ENCODE data around the gene NNT.
"Not testable (repeated sequence)": the region's sequence is repeated elsewhere in the genome, so short reads cannot be mapped to it uniquely, and the experiment has no call there.

Gene NNT

GRCh38 chr5:43583724-43584123, 19.3 kb upstream of the NNT start:
- DNase-seq (ENCODE audit: low spot score), result no peak

DNA sequence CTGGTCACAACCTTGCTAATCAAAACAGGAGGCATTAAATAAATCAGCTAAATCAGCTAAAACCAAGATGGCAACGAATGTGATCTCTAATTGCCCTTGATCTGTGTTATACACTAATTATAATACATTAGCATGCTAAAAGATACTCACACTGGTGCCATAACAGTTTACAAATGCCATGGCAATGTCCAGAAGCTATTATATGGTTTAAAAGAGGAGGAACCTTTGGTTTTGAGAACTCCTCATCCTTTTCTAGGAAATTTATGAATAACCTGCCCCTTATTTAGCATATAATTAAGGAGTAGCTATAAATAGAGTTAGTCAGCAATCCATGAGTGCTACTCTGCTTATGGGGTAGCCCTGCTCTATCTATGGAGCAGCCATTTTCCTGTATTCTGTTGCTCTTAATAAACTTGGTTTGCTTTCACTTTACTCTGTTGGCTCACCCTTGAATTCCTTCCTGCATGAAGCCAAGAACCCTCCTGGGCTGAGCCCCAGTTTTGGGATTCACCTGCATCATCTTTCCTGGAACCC, 18.7 kb upstream of the NNT start:
- DNase-seq (ENCODE audit: low spot score), result no peak

- no peak for DNase-seq (ENCODE audit: low spot score)
These were observed 14.1 kb upstream of the NNT start for GRCh38 chr5:43588842-43589241.

GRCh38 chr5:43589310-43589709, 13.7 kb upstream of the NNT start:
- no peak for DNase-seq (ENCODE audit: low spot score)

DNA sequence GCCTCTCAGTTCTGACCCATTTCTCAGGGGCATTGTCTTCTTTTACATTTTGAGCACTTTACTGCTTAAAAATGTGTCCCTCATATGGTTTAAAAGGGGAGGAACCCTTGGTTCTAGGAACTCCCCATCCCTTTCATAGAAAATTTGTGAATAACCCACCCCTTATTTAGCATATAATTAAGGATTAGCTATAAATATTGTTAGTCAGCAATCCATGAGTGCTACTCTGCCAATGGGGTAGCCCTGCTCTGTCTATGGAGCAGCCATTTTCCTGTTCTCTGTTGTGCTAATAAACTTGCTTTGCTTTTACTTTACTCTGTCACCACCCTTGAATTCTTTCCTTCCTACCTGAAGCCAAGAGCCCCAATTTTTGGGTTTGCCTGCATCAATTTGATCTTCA, 12.3 kb upstream of the NNT start:
- DNase-seq (ENCODE audit: low spot score), result no peak

- DNase-seq (ENCODE audit: low spot score), result no peak
These were observed 10.6 kb upstream of the NNT start for GRCh38 chr5:43592363-43592762.

DNA sequence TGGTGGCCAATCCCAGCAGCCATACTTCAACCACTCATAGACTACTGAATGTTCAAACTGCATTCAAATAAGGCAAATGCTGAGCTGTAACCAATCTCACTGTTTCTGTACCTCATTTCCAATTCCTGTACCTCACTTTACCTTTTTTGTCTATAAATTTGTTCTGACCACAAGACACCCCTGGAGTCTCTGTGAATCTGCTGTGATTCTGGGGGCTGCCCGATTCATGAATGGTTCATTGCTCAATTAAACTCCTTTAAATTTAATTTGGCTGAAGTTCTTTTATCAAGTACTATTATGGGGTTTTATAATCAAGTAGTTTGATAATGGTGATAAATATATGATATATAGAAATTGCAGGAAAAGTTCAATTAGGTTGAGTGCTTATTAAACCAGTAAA, 4.1 kb upstream of the NNT start:
- DNase-seq (ENCODE audit: low spot score), result not testable (repeated sequence)

DNA sequence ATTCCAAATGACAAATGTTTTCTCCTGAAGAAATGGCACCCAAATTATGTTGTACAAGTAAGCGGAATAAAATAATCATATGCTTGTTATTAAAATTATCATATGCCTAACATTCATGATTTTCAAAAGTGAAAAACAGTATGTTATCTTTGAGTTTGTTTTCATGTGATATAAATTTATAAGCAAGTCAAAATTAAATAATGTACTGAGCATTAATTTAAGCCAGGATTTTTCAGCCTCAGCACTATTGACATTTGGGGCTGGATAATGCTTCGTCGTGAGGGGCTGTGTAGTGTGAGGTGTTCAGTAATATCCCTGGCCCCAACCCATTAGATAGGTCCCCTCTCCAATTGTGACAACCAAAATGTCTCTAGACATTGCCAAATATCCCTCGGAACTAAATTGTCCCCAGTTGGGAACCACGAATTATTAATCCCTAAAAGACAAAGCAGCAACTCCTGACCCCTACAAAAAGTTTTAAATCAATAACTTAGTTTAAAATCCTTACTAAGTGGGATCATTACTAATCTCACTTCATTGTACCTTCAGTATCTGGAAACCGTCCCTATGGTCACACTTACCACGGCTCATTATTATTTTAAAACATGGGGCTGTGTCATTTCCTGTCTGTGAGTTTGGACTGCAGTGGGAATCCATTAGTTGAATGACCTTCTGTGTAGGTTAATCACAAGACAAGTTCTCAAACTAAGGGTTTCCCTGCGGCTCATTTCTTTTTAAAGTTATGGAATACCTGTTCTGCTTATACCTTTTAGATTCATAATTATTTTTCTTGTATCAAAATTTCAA, 1.3 kb upstream of the NNT start:
- DNase-seq (ENCODE audit: low spot score), result peak; percentile 14

DNA sequence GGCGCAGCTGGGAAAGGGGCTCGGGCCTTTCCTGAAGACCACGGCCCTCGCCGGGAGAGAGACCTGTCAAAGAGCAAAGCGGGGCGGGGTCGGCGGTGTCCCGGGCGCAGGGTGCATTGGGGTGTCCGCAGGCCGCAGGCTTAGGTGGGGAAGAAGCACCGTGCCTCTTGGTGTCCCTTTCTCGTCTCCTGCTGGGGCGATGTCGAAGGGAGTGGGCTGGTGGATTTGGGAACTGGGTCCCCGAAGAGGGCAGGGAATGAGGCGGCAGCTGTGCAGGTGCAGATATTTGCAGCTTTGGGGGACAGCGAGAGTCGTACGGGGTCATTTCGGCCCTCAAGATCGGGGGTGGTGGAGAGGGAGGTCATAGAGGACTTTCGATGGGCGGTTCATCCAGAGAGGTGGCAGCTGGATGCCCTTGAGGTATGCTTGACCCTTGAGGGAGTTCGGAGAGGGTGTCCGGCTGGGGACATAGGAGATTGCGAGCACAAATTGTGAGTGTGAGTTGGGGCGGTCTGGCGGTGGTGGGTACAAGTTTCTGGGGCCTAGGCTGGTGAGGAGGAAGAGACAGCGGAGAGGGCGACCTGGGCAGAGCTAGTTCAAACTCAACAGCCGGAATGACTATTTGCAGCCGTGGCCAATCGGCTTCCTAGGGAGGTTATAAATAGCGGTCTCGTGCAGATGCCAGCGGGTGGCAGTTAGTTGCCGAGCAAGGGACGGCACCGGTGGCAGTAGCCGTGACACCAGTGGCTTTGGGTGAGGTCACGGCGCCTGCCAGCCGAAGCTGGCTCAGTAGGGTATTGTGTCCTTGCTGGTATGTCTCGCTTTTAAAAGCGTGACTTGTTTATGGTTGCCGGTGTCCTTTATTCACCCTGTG, 601 bp downstream of the NNT start:
- peak; percentile 63 for DNase-seq (ENCODE audit: low spot score)

- DNase-seq (ENCODE audit: low spot score), result no peak
These were observed 1.7 kb downstream of the NNT start for GRCh38 chr5:43604699-43605098.

DNA sequence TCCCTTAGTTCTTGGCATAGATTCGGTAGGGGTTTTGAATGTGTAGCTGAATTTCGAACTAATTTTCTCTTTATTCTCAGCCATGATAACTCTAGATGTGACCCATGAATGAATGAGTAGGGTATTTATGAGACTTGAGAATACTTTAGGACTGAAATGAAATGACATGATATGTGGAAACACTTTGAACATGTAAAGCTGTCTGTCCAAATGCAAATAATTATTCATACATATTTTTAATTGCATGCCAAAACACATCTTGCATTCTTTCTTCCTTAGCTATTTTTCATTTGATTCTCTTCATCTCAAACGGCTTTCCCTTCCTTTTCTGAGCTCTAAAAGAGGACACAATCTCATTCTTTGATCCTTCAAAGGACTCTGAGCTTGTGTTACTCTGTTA, 3.4 kb downstream of the NNT start:
- DNase-seq (ENCODE audit: low spot score), result no peak

GRCh38 chr5:43608406-43608805, 5.4 kb downstream of the NNT start:
- DNase-seq (ENCODE audit: low spot score), result no peak

DNA sequence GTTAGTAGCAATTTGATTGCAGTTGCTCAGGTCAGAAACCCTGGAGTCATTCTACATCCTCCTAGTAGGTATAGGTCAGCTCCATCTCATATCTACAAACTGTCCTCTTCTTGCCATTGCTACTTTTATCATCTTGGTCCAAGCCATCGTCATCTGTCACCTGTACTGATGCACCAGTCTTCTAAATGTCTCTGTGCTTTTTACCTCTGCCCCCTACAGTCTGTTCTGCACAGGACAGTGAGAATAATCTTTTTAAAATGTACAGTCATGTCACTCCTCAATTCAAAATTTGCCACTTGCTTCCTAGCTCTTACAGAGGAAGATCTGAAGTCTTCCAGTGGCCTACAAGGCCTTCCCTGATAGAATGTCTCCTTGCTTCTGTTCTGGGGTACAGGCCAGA, 6.8 kb downstream of the NNT start:
- DNase-seq (ENCODE audit: low spot score), result no peak

- no peak for DNase-seq (ENCODE audit: low spot score)
These were observed 10.4 kb downstream of the NNT start for GRCh38 chr5:43613370-43613769.

DNA sequence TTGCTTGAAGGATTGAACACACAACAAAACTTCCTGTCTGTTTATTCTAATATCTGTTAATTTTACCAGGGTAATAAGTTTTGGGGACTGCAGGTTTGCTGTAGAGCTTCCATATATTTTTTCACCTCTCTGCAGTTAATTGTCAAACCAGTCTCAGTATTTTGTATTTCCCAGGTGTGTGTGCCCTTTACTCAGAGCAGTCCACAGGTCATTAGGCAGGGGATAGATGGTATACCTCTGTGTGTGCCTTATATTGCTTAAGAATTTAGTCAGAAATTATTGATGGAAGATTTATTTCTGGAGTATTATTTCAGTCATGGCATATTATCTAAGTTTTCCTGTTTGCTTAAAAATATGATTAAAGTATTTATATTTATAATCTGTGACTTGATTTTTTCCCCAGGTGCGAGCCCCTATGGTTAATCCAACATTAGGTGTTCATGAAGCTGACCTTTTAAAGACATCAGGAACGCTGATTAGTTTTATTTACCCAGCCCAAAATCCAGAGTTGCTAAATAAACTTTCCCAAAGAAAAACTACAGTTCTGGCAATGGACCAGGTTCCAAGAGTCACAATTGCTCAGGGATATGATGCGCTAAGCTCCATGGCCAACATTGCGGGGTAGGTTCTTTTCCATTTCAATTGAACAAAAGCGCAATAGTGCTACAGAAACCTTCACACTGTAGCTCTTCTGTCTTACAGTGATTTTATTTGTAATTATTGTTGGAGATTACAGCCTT, 12.6 kb downstream of the NNT start:
- no peak for DNase-seq (ENCODE audit: low spot score)

DNA sequence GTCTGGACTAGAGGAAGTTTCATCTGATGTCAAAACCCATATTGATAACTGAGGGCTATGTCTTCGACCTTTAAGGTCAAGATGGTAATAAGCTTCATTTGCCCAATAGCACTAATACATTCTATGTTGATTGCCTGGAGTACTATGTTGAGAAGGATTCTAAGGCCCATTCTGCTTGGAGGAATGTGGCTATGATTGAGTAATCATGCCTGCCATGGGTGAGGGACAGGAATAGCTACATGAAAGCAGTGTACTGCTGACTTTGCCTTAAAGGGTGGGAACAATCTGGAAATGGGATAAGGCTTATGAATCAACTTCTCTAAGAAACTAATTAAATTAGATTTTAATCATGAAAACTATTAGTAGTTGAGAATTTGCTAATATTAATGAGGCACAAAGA, 13.6 kb downstream of the NNT start:
- DNase-seq (ENCODE audit: low spot score), result peak; percentile 51

GRCh38 chr5:43619380-43619779, 16.4 kb downstream of the NNT start:
- DNase-seq (ENCODE audit: low spot score), result peak; percentile 14

GRCh38 chr5:43619911-43620310, 16.9 kb downstream of the NNT start:
- no peak for DNase-seq (ENCODE audit: low spot score)

DNA sequence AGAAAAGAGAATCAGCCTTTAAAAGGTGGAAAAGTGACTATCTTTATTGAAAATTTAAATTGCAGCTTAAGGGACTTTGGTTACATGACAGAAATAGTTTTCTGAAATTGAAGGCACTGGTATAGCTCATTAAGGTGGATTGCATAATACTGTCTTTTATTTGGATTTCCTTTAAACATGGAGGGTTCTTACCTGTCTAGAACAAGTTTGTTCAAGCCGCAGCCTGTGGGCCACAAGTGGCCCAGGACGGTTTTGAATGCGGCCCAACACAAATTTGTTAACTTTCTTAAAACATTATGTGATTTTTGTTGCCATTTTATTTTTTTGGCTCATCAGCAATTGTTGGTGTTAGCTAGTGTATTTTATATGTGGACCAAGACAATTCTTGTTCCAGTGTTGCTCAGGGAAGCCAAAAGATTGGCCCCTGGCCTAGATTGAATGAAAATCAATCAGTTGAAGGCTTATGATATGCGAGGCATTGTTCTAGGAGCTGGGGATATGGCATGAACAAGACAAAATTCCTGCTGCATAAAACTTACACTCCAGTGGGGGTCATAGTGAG, 18.0 kb downstream of the NNT start:
- no peak for DNase-seq (ENCODE audit: low spot score)

GRCh38 chr5:43622074-43622473, 19.1 kb downstream of the NNT start:
- no peak for DNase-seq (ENCODE audit: low spot score)

DNA sequence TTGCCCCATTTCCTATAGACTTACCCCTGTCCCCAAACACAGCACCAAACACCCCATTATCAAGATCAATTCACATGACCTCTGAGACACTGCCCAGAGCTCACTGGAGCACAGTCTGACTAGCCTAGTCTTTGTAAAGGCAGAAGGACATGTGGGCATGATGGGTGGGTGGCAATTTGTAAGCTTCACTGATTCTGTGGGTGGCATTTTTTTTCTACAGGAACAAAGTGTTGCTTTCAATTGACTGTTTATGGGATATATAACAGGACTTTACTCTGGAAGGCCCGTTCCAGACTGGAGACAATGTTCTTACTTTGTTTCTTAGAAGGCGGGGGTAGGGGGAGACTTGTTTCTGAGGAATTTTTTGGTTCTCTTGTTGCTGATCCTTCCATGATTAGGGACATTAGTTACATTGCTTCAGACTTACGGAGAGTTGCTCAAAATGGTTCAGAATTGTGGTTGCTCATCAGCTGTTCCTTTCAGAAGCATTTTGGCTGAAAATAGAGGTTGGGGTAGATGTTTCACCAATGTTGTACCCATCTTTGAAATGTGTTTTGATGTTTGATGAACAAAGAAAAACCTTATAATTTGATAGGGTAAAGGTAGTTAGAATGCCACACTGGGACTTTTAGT, 20.2 kb downstream of the NNT start:
- DNase-seq (ENCODE audit: low spot score), result no peak

DNA sequence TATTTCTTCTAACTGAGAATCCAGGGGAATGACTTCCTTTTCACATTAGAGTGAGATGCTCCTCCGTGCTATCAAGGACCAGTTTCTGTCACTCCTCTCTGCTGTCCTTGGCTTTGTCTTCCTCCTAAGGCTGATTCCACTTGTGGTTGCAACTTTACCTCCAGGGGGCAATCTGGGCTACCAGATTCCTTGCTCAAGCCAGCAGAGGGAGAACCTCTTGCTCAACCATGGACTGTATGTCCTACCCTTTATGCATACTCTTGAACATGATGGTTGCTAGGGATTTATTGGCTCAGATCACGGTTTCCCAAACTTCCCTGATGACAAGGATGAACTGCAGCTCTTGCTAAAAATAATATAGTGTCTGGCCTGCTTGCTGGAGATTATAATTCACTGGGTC, 24.0 kb downstream of the NNT start:
- peak; percentile 54 for DNase-seq (ENCODE audit: low spot score)
